Activated naive CD4-positive, alpha-beta T cell treated with anti-CD3 and anti-CD28 coated beads, Interleukin-2, amount 50 U/mL, for 24 hours (primary cell): ENCODE measurements around the gene VPS26A.

Experiments
- H3K27ac Mint-ChIP-seq: one replicate; pipeline ENCODE4 v1.8.0; 2021; ENCODE audit warnings: mild to moderate bottlenecking, mixed read lengths
- H3K27me3 Mint-ChIP-seq: one replicate; pipeline ENCODE4 v1.8.0; 2021; ENCODE audit warnings: mixed read lengths
- H3K36me3 Mint-ChIP-seq: one replicate; pipeline ENCODE4 v1.8.0; 2021; ENCODE audit warnings: mixed read lengths
- H3K4me1 Mint-ChIP-seq: one replicate; pipeline ENCODE4 v1.8.0; 2021; ENCODE audit warnings: mixed read lengths
- H3K4me3 Mint-ChIP-seq: one replicate; pipeline ENCODE4 v1.8.0; 2021; ENCODE audit warnings: mild to moderate bottlenecking, mixed read lengths
- H3K9me3 Mint-ChIP-seq: one replicate; pipeline ENCODE4 v1.8.0; 2021; ENCODE audit warnings: mixed read lengths

VPS26A gene

DNA sequence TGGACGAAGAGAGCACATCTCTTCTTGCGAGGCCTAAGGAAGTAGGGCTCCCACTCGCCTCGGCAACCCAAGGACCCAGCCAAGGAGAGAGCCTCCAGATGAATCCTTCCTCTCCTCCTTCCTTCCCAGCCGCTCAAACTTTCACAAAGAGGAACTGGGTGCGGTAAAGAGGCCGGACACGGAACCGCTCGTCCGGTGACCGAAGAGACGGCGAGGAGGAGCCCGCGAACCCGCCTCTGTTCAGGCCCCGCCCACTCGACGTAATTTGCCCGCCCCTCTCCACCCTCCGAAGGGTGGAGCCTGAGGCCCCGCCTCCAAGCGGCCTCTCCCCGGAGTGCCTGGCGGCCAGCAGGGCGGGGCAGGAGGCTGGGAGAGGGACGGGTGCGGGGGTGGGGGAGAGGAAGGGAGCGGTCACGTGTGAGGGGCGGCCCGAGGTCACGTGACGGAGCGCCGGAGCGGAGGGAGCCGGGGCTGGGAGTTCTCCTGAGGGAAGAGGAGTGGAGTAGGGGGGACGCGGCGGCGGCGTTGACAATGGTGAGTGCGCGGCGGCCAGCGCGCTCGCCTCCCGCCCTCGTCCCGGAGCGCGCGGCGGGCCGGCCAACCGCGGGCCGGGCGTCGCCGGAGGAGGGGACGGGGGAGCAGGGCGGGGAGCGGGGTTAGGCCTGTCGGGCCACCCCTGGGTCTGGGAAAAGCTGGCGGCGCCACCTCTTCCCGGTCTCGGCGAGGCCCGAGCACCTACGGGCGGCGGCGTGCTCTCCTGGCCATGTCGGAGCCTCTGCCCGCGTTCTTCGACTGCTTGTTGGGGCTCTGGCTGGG lies at the start of gene VPS26A:
VPS26A (plus strand) TSS at position 432 of the 816 bp plus-strand sequence; CDS start at position 532, 100 bp downstream.
- no peaks in the 10 kb centered on the region for H3K27me3 Mint-ChIP-seq
- no peaks in the 10 kb centered on the region for H3K36me3 Mint-ChIP-seq
- peak within 1 kb of the TSS; percentile 93 for H3K4me3 Mint-ChIP-seq
- peak within 1 kb of the TSS; percentile 95 for H3K27ac Mint-ChIP-seq
- H3K9me3 Mint-ChIP-seq = no peaks in the 10 kb centered on the region
- H3K4me1 Mint-ChIP-seq = peaks cover 32% of the 10 kb centered on the region

DNA sequence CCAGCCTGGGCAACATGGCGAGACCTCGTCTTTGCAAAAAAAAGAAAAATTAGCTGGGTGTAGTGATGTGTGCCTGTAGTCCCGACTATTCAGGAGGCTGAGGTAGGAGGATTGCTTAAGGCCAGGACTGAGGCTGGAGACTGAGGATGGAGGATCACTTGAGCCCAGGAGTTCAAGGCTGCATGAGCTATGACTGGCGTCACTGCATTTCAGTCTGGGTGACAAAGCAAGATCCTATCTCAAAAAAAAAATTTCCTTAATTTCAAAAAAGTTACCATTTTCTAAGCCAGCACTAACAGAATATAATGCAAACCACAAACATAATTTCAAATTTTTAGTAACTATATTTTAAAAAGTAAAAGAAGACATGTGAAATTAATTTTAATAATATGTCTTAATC lies 49.4 kb upstream of the VPS26A start:
- Mint-ChIP-seq H3K36me3 (no peaks in the 10 kb centered on the region), H3K27ac (no peak overlapping the region), H3K27me3 (no peaks in the 10 kb centered on the region), H3K4me1 (peaks cover 8% of the 10 kb centered on the region), H3K4me3 (no peak overlapping the region), H3K9me3 (no peaks in the 10 kb centered on the region)

DNA sequence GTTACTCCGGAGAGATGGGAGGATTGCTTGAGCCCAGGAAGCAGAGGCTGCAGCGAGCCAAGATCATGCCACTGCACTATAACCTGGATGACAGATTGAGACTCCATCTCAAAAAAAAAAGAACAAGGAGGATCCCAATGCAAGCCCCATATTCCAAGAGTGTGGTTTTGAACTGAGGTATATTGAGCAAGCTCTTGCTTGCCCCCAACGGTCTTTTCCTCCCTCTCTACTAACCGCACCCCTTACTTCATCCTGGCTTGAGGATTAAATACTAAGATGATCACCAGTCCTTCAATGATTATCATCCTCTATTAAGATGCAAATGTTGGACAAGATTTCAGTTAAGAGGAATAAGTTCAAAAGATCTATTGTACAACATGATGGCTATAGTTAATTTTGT lies 48.5 kb upstream of the VPS26A start:
- Mint-ChIP-seq H3K36me3 (no peaks in the 10 kb centered on the region), H3K9me3 (no peaks in the 10 kb centered on the region), H3K4me1 (peaks cover 8% of the 10 kb centered on the region), H3K27me3 (no peaks in the 10 kb centered on the region), H3K4me3 (no peak overlapping the region), H3K27ac (no peak overlapping the region)

DNA sequence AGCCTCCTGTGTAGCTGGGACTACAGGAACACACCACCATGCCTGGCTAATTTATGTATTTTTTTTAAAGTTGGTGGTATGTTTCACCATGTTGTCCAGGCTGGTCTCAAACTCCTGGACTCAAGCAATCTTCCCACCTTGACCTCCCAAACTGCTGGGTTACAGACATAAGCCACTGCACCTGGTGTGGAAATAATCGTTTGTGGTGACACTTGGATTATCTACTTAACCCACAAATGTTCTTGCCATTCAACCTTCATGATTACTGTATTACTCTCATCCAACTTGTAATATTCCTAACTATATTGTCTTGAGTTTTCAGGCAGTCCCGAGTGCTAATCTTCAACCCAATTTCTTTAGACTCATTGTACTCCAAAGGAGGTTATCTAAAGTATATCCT lies 45.7 kb upstream of the VPS26A start:
- no peaks in the 10 kb centered on the region for H3K36me3 Mint-ChIP-seq
- H3K9me3 Mint-ChIP-seq = no peaks in the 10 kb centered on the region
- H3K4me3 Mint-ChIP-seq = no peak overlapping the region
- H3K27ac Mint-ChIP-seq = no peak overlapping the region
- peaks cover 2% of the 10 kb centered on the region for H3K4me1 Mint-ChIP-seq
- no peaks in the 10 kb centered on the region for H3K27me3 Mint-ChIP-seq

DNA sequence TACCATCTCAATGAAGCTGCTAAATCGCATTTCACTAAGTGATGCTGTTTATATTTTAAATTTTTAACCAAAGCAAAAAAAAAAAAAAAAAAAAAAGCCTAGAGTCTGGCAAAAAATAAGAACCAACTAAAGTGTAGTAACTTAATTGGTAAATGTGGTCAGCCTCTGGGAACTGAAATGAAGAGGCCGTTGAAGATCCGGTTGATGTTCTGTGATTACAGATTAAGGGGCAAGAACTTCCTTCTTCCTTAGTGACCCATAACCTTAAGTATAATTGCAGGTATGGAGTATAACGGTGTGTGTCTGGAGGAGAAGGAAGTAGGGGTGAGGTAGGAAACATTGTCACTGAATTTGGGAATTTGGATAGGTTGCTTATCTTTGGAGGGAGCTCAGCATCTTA lies 43.8 kb upstream of the VPS26A start:
- H3K9me3 Mint-ChIP-seq = no peaks in the 10 kb centered on the region
- no peaks in the 10 kb centered on the region for H3K36me3 Mint-ChIP-seq
- peaks cover 2% of the 10 kb centered on the region for H3K4me1 Mint-ChIP-seq
- peak overlapping the region; percentile 15 for H3K27ac Mint-ChIP-seq
- no peak overlapping the region for H3K4me3 Mint-ChIP-seq
- no peaks in the 10 kb centered on the region for H3K27me3 Mint-ChIP-seq

DNA sequence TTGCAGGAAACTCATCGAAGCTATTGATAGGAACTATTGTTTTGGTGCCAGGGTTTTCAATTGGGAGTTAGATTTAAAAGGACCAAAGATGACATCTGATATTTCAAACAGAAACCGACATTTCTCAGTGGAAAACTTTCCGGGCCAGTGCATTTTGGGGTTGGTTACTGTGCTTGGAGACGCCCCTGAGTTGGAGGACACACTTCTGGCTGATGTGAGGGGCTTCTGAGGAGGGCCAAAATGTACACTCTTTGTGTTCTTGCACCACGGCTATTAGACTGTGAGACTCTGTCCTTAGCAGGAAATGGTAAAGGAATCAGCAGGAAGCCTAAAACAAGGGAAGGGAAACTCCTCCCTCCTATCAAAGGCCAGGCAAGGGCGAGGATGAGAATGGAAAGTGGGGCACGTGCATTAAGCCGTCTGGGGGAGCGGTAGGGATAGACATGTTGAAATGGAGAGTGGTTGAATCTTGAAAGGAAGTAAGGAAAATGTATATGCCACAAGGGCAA lies 37.9 kb upstream of the VPS26A start:
- H3K27ac Mint-ChIP-seq = peak overlapping the region; percentile 99
- H3K9me3 Mint-ChIP-seq = no peaks in the 10 kb centered on the region
- peaks cover 44% of the 10 kb centered on the region for H3K4me1 Mint-ChIP-seq
- H3K4me3 Mint-ChIP-seq = peak overlapping the region; percentile 87
- H3K27me3 Mint-ChIP-seq = no peaks in the 10 kb centered on the region
- H3K36me3 Mint-ChIP-seq = peaks cover 13% of the 10 kb centered on the region

DNA sequence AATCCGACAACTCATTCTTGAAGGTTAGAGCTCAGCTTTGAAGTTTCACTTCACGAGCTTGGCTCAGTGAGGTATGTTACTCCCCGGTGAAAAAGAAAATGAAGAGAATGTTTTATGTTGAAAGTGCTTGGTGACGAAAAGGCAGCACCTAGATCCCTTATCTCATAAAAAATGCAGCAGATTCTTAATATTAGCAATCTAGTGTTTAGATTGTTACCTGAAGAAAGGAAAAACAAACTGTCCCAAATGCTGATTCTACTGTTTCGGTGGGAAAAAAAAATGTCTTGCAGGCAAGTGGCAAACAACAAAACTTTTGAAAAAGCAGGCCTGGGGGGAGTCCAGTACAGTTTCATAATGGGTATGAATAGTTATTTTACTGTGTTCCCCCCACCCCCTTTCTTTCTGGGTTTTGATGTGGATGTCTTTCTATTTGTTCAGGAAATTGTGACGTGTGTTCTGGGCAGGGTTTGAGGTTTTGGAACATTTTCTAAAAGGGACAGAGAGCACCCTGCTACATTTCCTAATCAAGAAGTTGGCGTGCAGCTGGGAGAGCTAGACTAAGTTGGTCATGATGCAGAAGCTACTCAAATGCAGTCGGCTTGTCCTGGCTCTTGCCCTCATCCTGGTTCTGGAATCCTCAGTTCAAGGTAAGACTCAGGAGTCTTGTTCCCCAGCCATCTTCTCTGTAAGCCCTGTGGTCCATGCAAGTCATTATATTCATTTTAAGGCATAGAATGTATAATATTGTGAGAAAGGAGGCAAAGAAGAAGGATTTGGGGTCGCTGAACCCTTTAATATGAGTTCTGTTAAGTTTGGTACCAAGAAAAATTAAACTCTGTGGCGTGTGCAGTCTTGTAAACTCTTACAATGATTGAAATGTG lies 36.1 kb upstream of the VPS26A start, which contains the start of gene SRGN:
SRGN (plus strand) TSS at position 514 of the 881 bp plus-strand sequence; CDS start at position 569, 55 bp downstream.
- Mint-ChIP-seq H3K36me3 (peaks cover 19% of the 10 kb centered on the region), H3K27me3 (no peaks in the 10 kb centered on the region), H3K4me1 (peaks cover 56% of the 10 kb centered on the region), H3K27ac (peak within 1 kb of the TSS; percentile 98), H3K4me3 (peak within 1 kb of the TSS; percentile 94), H3K9me3 (no peaks in the 10 kb centered on the region)

DNA sequence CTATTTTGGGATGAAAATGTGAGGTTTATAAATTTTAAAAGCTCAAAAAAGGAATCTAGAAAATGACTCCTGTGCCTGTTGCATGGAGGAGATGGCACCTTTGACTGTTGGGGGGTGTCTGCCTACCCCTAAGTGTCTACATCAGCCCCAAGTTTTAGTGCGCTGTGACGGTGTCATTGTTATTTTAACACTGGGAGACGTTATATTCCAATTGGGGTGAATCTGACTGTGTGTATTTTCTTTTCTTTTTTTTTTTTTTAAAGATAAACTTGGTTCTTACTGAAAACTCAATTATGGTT lies 35.6 kb upstream of the VPS26A start:
- peaks cover 21% of the 10 kb centered on the region for H3K36me3 Mint-ChIP-seq
- no peaks in the 10 kb centered on the region for H3K9me3 Mint-ChIP-seq
- H3K27me3 Mint-ChIP-seq = no peaks in the 10 kb centered on the region
- H3K4me3 Mint-ChIP-seq = peak overlapping the region; percentile 94
- H3K4me1 Mint-ChIP-seq = peaks cover 62% of the 10 kb centered on the region
- peak overlapping the region; percentile 98 for H3K27ac Mint-ChIP-seq

DNA sequence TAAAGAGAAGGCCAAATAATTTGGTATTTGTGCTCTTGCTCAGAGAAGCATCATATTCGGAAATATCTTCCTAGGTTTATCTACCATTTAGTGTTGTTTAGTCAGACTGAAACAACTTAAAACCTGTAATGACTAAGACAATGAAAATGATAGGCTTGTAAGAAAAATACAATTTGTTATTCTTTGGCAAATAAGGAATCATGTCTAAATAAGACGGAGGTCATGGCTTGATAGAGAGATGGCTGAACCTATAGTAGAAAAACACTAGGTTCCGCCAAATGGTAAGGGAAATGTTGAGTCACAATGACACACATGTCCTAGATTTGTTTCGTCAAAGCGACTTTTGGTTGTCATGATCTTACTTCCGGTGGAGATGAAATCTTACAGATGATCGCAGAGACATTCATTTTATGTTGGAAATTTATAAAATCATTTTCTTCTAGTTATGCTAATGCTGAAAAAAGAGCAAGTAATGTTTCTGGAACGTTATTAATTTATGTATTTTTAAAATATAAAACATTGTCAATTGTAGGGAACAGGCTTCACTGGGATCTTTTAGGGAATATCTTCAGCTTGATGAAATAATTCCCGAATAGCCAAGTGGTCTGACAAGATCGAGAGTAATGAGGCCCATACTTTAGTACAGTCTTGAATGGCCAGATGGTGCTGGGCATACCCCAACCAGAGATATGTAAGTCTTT lies 35.0 kb upstream of the VPS26A start:
- H3K27me3 Mint-ChIP-seq = no peaks in the 10 kb centered on the region
- H3K9me3 Mint-ChIP-seq = no peaks in the 10 kb centered on the region
- peak overlapping the region; percentile 94 for H3K4me3 Mint-ChIP-seq
- H3K4me1 Mint-ChIP-seq = peaks cover 65% of the 10 kb centered on the region
- peaks cover 22% of the 10 kb centered on the region for H3K36me3 Mint-ChIP-seq
- H3K27ac Mint-ChIP-seq = peak overlapping the region; percentile 98

DNA sequence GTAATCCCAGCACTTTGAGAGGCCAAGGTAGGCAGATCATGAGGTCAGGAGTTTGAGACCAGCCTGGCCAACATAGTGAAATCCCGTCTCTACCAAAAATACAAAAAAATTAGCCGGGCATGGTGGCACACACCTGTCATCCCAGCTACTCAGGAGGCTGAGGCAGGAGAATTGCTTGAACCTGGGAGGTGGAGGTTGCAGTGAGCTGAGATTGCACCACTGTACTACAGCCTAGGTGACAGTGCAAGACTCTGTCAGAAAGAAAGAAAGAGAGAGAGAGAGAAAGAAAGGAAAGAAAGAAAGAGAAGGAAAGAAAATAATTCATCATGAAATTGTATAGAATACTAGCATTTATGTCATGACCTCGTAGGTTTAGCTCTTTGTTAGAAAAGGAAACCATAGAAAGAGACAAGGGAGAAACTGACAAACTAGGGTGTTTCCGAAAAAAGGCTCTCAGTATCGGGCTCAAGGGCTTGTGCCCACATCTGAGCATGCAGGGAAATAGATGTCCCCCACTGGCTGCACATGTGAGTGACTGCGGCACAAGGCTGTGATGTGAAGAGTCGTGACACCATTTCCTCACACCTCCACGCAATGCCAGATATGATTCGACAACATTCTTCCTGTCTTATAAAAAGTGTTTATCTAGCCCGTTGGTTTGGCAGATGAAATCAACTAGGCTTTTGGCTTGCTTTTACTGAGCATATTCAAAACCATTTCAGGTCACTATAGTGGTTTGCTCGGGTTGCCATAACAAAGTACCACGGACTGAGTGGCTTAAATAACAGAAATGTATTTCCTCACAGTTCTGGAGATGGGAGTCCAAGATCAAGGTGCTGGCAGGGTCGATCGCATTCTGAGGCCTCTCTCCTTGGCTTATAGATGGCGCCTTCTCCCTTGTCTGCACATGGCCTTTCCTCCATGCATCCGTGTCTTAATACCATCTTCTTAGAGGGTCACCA lies 34.1 kb upstream of the VPS26A start:
- H3K27me3 Mint-ChIP-seq = no peaks in the 10 kb centered on the region
- H3K27ac Mint-ChIP-seq = peak overlapping the region; percentile 98
- peaks cover 67% of the 10 kb centered on the region for H3K4me1 Mint-ChIP-seq
- peak overlapping the region; percentile 94 for H3K4me3 Mint-ChIP-seq
- peaks cover 23% of the 10 kb centered on the region for H3K36me3 Mint-ChIP-seq
- H3K9me3 Mint-ChIP-seq = no peaks in the 10 kb centered on the region

DNA sequence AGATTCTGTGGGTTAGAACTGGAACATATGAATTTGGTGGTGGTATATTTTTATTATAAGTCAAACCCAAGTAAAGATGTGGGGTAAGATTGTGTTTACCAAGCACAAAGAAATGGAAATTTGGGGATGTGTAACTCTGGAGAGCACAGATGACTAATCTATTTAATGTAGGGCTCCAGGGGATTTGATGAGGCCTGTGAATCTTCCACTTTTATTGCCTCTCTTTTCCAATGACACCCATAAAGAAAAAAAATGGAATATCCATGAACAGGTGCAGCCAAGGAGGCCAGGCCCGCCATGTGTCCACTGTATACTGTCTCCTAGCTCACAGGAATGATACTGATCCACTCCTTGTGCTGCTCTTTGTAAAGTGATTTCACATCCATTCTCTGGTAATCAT lies 33.3 kb upstream of the VPS26A start:
- Mint-ChIP-seq H3K27me3 (no peaks in the 10 kb centered on the region), H3K36me3 (peaks cover 23% of the 10 kb centered on the region), H3K27ac (peak overlapping the region; percentile 98), H3K4me3 (peak overlapping the region; percentile 94), H3K9me3 (no peaks in the 10 kb centered on the region), H3K4me1 (peaks cover 64% of the 10 kb centered on the region)

DNA sequence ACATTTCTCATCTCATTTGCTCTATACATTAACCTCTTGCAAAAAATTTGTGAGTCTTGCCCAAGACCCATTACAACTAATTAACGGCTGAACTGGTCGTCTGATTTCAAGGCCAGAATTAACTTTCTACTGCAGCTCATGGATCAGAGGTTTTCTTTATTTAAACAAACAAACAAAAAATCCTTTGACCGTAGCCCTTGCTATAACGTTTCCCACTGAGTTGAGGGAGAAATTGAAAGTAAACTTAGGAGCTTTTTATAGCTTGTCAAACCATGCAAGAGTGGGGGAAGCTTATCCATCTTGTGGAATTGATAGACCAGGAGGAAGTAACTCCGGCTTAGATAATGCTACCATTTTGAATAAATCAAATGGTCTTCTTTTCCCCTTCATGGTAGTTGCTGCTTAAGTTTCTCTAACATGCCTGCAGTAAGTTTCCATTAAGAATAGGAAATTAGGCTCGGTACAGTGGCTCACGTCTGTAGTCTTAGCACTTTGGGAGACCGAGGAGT lies 32.8 kb upstream of the VPS26A start:
- peak overlapping the region; percentile 94 for H3K4me3 Mint-ChIP-seq
- peaks cover 62% of the 10 kb centered on the region for H3K4me1 Mint-ChIP-seq
- no peaks in the 10 kb centered on the region for H3K27me3 Mint-ChIP-seq
- peaks cover 23% of the 10 kb centered on the region for H3K36me3 Mint-ChIP-seq
- H3K9me3 Mint-ChIP-seq = no peaks in the 10 kb centered on the region
- peak overlapping the region; percentile 98 for H3K27ac Mint-ChIP-seq

DNA sequence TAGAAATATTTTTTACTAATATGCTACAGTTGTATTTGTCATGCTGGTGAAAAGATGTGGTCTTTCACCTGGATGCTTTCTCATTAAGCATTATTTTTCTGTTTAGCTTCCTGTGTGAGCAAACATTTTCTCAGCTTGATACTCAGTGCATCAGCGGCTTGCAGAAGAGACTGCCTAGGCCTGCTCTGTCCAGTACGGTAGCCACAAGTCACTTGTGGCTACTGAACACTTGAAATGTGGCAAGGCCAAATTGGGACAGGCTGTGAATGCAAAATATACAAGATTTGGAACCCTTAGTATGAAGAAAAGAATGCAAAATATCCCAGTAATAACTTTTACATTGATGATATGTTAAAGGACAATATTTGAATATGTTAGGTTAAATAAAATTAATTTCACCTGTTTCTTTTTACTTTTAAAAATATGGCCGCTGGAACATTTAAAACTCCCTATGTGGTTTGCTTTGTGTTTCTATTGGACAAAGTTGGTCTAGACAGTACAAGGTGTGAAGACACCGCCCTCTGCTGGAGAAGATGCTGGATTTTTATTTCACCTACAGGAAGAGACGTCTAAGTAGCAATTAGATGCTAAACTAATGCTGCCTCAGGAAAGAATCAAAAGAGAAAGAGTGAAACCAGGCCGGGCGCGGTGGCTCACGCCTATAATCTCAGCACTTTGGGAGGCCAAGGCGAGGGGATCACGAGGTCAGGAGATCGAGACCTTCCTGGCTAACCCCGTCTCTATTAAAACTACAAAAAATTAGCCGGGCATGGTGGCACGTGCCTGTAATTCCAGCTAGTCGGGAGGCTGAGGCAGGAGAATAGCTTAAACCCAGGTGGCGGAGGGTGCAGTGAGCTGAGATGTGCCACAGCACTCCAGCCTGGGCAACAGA lies 30.8 kb upstream of the VPS26A start:
- Mint-ChIP-seq H3K4me3 (peak overlapping the region; percentile 65), H3K9me3 (no peaks in the 10 kb centered on the region), H3K4me1 (peaks cover 60% of the 10 kb centered on the region), H3K27ac (peak overlapping the region; percentile 68), H3K36me3 (peaks cover 28% of the 10 kb centered on the region), H3K27me3 (no peaks in the 10 kb centered on the region)
